ENCODE measurements around the gene PPP2R1A. TPM values are rescaled to one million over a fixed set of nuclear protein-coding genes. Genes with fewer than 3 reads are reported as not detected.

Gene PPP2R1A
- total RNA-seq, 4 donors from 2014 or later, result 198 to 284 (median 234) TPM

- Histone ChIP-seq H3K4me1 (no peaks in the 10 kb centered on the region), H3K36me3 (peaks cover 0 to 100% (median 5%) of the 10 kb centered on the region in 3 donors), H3K9me3 (no peaks in the 10 kb centered on the region), H3K27me3 (no peaks in the 10 kb centered on the region), H3K4me3 (no peak overlapping the region), H3K27ac (no peak overlapping the region)
- TF ChIP-seq POLR2A (IDR thresholded peaks at IDR 0.05) (no peak), CTCF (IDR thresholded peaks at IDR 0.05) (no peak)
- no peak for DNase-seq
Measured at GRCh38 chr19:52217576-52217975, 27.7 kb downstream of the PPP2R1A start.

GRCh38 chr19:52219611-52220010 is 29.8 kb downstream of the PPP2R1A start:
- Histone ChIP-seq H3K27ac (no peak overlapping the region), H3K36me3 (peaks cover 0 to 100% (median 5%) of the 10 kb centered on the region in 3 donors), H3K4me3 (no peak overlapping the region), H3K4me1 (no peaks in the 10 kb centered on the region), H3K9me3 (no peaks in the 10 kb centered on the region), H3K27me3 (no peaks in the 10 kb centered on the region)
- TF ChIP-seq CTCF (IDR thresholded peaks at IDR 0.05) (no peak), POLR2A (IDR thresholded peaks at IDR 0.05) (no peak)
- no peak for DNase-seq

GRCh38 chr19:52221031-52221430 is 31.2 kb downstream of the PPP2R1A start:
- no peak for TF ChIP-seq CTCF (IDR thresholded peaks at IDR 0.05)
- no peak for TF ChIP-seq POLR2A (IDR thresholded peaks at IDR 0.05)
- H3K27ac ChIP-seq, result no peak overlapping the region
- H3K27me3 ChIP-seq, result no peaks in the 10 kb centered on the region
- H3K36me3 ChIP-seq, result peaks cover 0 to 99% (median 5%) of the 10 kb centered on the region in 3 donors
- no peak for DNase-seq
- no peaks in the 10 kb centered on the region for H3K4me1 ChIP-seq
- H3K9me3 ChIP-seq, result no peaks in the 10 kb centered on the region
- no peak overlapping the region for H3K4me3 ChIP-seq

GRCh38 chr19:52221831-52222375 is 32.1 kb downstream of the PPP2R1A start:
- Histone ChIP-seq H3K27ac (no peak overlapping the region), H3K4me3 (no peak overlapping the region), H3K27me3 (no peaks in the 10 kb centered on the region), H3K9me3 (no peaks in the 10 kb centered on the region), H3K36me3 (peaks cover 0 to 99% (median 0%) of the 10 kb centered on the region in 3 donors), H3K4me1 (no peaks in the 10 kb centered on the region)
- no peak for DNase-seq
- no peak for TF ChIP-seq CTCF (IDR thresholded peaks at IDR 0.05)
- TF ChIP-seq POLR2A (IDR thresholded peaks at IDR 0.05), result no peak

- H3K36me3 ChIP-seq, result peaks cover 0 to 90% (median 0%) of the 10 kb centered on the region in 3 donors
- no peaks in the 10 kb centered on the region for H3K4me1 ChIP-seq
- H3K4me3 ChIP-seq, result no peak overlapping the region
- TF ChIP-seq POLR2A (IDR thresholded peaks at IDR 0.05), result no peak
- no peak for TF ChIP-seq CTCF (IDR thresholded peaks at IDR 0.05)
- no peaks in the 10 kb centered on the region for H3K27me3 ChIP-seq
- no peak for DNase-seq
- no peaks in the 10 kb centered on the region for H3K9me3 ChIP-seq
- H3K27ac ChIP-seq, result no peak overlapping the region
Measured at GRCh38 chr19:52224211-52224610, 34.4 kb downstream of the PPP2R1A start.

- no peak overlapping the region for H3K4me3 ChIP-seq
- no peaks in the 10 kb centered on the region for H3K4me1 ChIP-seq
- no peak overlapping the region for H3K27ac ChIP-seq
- no peak for TF ChIP-seq CTCF (IDR thresholded peaks at IDR 0.05)
- no peaks in the 10 kb centered on the region for H3K9me3 ChIP-seq
- no peaks in the 10 kb centered on the region for H3K27me3 ChIP-seq
- no peak for DNase-seq
- peaks cover 0 to 69% (median 0%) of the 10 kb centered on the region in 3 donors for H3K36me3 ChIP-seq
Measured at GRCh38 chr19:52226652-52227051, 36.8 kb downstream of the PPP2R1A start.
